ENCODE data around the gene CHD3.

CHD3 gene

GRCh38 chr17:7897090-7897489, 8.5 kb downstream of the CHD3 start:
- Histone ChIP-seq H3K27ac (ENCODE audit: low read length) (no peak overlapping the region), H3K9me2 (replicated peaks; ENCODE audit: insufficient read depth, low read length) (no peaks in the 10 kb centered on the region), H3K4me1 (ENCODE audit: low read length) (no peaks in the 10 kb centered on the region), H4K20me1 (ENCODE audit: insufficient read depth, low read length) (no peaks in the 10 kb centered on the region), H3K4me2 (ENCODE audit: low read depth, low read length) (no peak overlapping the region), H2AFZ (ENCODE audit: low read length) (no peak overlapping the region), H3K79me2 (ENCODE audit: low read length) (no peaks in the 10 kb centered on the region), H3F3A (ENCODE audit: insufficient read depth, low read length) (no peaks in the 10 kb centered on the region), H3K27me3 (replicated peaks; ENCODE audit: insufficient read depth, low read length) (peaks cover 26% of the 10 kb centered on the region), H3K9ac (ENCODE audit: low read length) (no peak overlapping the region), H3K4me3 (ENCODE audit: low read length) (no peak overlapping the region), H3K36me3 (replicated peaks; ENCODE audit: insufficient read depth, low read length) (no peaks in the 10 kb centered on the region), H3K9me3 (replicated peaks; ENCODE audit: insufficient read depth, low read length) (no peaks in the 10 kb centered on the region)
- TF ChIP-seq, protein P1, sequence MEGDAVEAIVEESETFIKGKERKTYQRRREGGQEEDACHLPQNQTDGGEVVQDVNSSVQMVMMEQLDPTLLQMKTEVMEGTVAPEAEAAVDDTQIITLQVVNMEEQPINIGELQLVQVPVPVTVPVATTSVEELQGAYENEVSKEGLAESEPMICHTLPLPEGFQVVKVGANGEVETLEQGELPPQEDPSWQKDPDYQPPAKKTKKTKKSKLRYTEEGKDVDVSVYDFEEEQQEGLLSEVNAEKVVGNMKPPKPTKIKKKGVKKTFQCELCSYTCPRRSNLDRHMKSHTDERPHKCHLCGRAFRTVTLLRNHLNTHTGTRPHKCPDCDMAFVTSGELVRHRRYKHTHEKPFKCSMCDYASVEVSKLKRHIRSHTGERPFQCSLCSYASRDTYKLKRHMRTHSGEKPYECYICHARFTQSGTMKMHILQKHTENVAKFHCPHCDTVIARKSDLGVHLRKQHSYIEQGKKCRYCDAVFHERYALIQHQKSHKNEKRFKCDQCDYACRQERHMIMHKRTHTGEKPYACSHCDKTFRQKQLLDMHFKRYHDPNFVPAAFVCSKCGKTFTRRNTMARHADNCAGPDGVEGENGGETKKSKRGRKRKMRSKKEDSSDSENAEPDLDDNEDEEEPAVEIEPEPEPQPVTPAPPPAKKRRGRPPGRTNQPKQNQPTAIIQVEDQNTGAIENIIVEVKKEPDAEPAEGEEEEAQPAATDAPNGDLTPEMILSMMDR (IDR thresholded peaks at IDR 0.05; ENCODE audit: low read length), result no peak
- TF ChIP-seq EZH2 (optimal IDR thresholded peaks at IDR 0.05; ENCODE audit: low read depth, low read length), result no peak
- TF ChIP-seq EZH2phosphoT487 (IDR thresholded peaks at IDR 0.05; ENCODE audit: low read length), result no peak
- no peak for DNase-seq

DNA sequence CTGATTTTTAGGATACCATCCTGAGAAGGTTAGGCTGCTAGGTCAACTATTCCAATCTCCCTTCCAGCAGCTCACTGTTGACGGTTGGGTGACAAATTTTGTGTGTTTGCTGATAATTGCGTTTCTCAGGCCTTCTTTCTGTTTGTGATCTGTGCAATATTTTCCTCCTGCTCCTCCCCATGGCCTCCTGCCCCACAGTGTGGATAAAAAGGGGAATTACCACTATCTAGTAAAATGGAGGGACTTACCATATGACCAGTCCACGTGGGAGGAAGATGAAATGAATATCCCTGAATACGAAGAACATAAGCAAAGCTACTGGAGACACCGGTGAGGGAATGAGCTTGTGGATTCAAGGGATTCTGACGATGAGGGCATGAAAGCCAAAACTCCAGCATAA, 9.2 kb downstream of the CHD3 start:
- Histone ChIP-seq H2AFZ (ENCODE audit: low read length) (no peak overlapping the region), H4K20me1 (ENCODE audit: insufficient read depth, low read length) (no peaks in the 10 kb centered on the region), H3K9me3 (replicated peaks; ENCODE audit: insufficient read depth, low read length) (no peaks in the 10 kb centered on the region), H3K4me3 (ENCODE audit: low read length) (no peak overlapping the region), H3K27me3 (replicated peaks; ENCODE audit: insufficient read depth, low read length) (peaks cover 27% of the 10 kb centered on the region), H3F3A (ENCODE audit: insufficient read depth, low read length) (no peaks in the 10 kb centered on the region), H3K4me1 (ENCODE audit: low read length) (no peaks in the 10 kb centered on the region), H3K9me2 (replicated peaks; ENCODE audit: insufficient read depth, low read length) (no peaks in the 10 kb centered on the region), H3K36me3 (replicated peaks; ENCODE audit: insufficient read depth, low read length) (no peaks in the 10 kb centered on the region), H3K27ac (ENCODE audit: low read length) (no peak overlapping the region), H3K9ac (ENCODE audit: low read length) (no peak overlapping the region), H3K4me2 (ENCODE audit: low read depth, low read length) (no peak overlapping the region), H3K79me2 (ENCODE audit: low read length) (no peaks in the 10 kb centered on the region)
- no peak for TF ChIP-seq EZH2phosphoT487 (IDR thresholded peaks at IDR 0.05; ENCODE audit: low read length)
- TF ChIP-seq, protein P1 (IDR thresholded peaks at IDR 0.05; ENCODE audit: low read length), result peak; percentile 25
- TF ChIP-seq EZH2 (optimal IDR thresholded peaks at IDR 0.05; ENCODE audit: low read depth, low read length), result no peak
- no peak for DNase-seq

DNA sequence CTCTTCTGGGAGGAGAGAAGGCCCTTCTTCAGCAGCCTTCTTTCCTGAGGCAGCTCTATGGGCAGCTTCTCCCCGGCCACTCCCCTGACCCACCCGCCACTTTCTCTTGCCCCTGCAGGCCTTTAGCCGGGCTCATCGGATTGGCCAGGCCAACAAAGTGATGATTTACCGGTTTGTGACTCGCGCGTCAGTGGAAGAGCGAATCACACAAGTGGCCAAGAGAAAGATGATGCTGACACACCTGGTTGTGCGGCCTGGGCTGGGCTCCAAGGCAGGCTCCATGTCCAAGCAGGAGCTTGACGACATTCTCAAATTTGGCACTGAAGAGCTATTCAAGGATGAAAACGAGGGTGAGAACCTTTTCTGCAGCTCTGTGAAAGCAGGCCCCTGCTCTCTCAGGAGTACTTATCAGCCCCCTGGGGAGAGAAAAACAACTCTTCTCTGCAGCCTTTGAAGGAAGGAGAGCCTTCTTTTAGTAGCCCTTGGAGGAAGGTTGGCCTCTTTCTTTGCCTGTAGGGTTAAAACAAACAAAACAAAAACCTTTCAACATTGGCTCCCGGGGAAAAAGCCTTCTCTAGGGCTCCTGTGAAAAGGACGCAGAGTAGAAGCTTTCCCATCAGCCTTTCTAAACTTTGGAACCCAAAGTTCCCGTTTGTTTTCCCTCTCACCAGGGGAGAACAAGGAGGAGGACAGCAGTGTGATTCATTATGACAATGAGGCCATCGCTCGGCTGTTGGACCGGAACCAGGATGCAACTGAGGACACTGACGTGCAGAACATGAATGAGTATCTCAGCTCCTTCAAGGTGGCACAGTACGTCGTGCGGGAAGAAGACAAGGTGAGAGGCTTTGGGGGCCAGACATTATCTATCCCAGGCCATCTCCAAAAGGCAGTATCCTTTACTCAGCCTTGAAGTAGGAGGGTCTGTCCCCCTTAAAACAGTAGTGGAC, 14.8 kb downstream of the CHD3 start:
- no peak overlapping the region for H3K4me2 ChIP-seq (ENCODE audit: low read depth, low read length)
- H3K79me2 ChIP-seq (ENCODE audit: low read length), result no peaks in the 10 kb centered on the region
- no peak for DNase-seq
- no peak overlapping the region for H3K4me3 ChIP-seq (ENCODE audit: low read length)
- H3K9me2 ChIP-seq (replicated peaks; ENCODE audit: insufficient read depth, low read length), result no peaks in the 10 kb centered on the region
- TF ChIP-seq EZH2phosphoT487 (IDR thresholded peaks at IDR 0.05; ENCODE audit: low read length) (no peak), EZH2 (optimal IDR thresholded peaks at IDR 0.05; ENCODE audit: low read depth, low read length) (no peak)
- TF ChIP-seq, protein P1 (IDR thresholded peaks at IDR 0.05; ENCODE audit: low read length), result no peak
- H4K20me1 ChIP-seq (ENCODE audit: insufficient read depth, low read length), result no peaks in the 10 kb centered on the region
- H3K9ac ChIP-seq (ENCODE audit: low read length), result no peak overlapping the region
- no peaks in the 10 kb centered on the region for H3F3A ChIP-seq (ENCODE audit: insufficient read depth, low read length)
- no peaks in the 10 kb centered on the region for H3K9me3 ChIP-seq (replicated peaks; ENCODE audit: insufficient read depth, low read length)
- H3K36me3 ChIP-seq (replicated peaks; ENCODE audit: insufficient read depth, low read length), result no peaks in the 10 kb centered on the region
- H3K4me1 ChIP-seq (ENCODE audit: low read length), result no peaks in the 10 kb centered on the region
- no peak overlapping the region for H2AFZ ChIP-seq (ENCODE audit: low read length)
- H3K27ac ChIP-seq (ENCODE audit: low read length), result no peak overlapping the region
- H3K27me3 ChIP-seq (replicated peaks; ENCODE audit: insufficient read depth, low read length), result peaks cover 73% of the 10 kb centered on the region
